Measurements from ENCODE around the gene XRCC2. TPM values are rescaled to one million over a fixed set of nuclear protein-coding genes. Genes with fewer than 3 reads are reported as not detected.
"Not testable (repeated sequence)": the region's sequence is repeated elsewhere in the genome, so short reads cannot be mapped to it uniquely, and the experiment has no call there.

XRCC2 gene
- polyA plus RNA-seq, 1 of the 3 experiments (the other 2 are of a cell fraction): 3.1 TPM

GRCh38 chr7:152633072-152633471 lies 42.9 kb downstream of the XRCC2 start:
- no peaks in the 10 kb centered on the region for H3F3A ChIP-seq (replicated peaks; ENCODE audit: insufficient read depth)
- no peak for TF ChIP-seq EP300 (IDR thresholded peaks at IDR 0.05; ENCODE audit: borderline replicate concordance in 1 of 2, low read depth in 1 of 2, low read length in 1 of 2)
- TF ChIP-seq MXI1 (IDR thresholded peaks at IDR 0.05; ENCODE audit: low read depth, low read length): no peak
- no peak for TF ChIP-seq RAD21 (IDR thresholded peaks at IDR 0.05; ENCODE audit: low read length)
- no peak for TF ChIP-seq TAF1 (IDR thresholded peaks at IDR 0.05; ENCODE audit: borderline replicate concordance, low read depth, low read length)
- H3K4me2 ChIP-seq: no peak overlapping the region
- H3K9me2 ChIP-seq: no peaks in the 10 kb centered on the region
- no peak for DNase-seq
- POLR2A ChIA-PET: no interaction called here
- H3K9me3 ChIP-seq: no peaks in the 10 kb centered on the region
- no peak overlapping the region for H2AFZ ChIP-seq (ENCODE audit: low read depth)
- no peaks in the 10 kb centered on the region for H3K36me3 ChIP-seq (replicated peaks in 1 of 2; ENCODE audit: control insufficient read depth in 1 of 2, insufficient read depth in 2 of 2, low read length in 1 of 2)
- no peaks in the 10 kb centered on the region for H3K27me3 ChIP-seq (ENCODE audit: insufficient read depth)
- no peaks in the 10 kb centered on the region for H3K4me1 ChIP-seq (ENCODE audit: control insufficient read depth in 1 of 2, insufficient read depth in 2 of 2, low read depth in 1 of 2, low read length in 1 of 2)
- CTCF ChIA-PET: no interaction called here
- H3K9ac ChIP-seq: no peak overlapping the region
- no peak overlapping the region for H3K4me3 ChIP-seq (ENCODE audit: low read depth in 2 of 2, low read length in 1 of 2)
- WGBS (ENCODE audit: low lambda C conversion rate): 80% methylated on average over 8 of the region's 8 CpGs
- H4K20me1 ChIP-seq (ENCODE audit: insufficient read depth): no peaks in the 10 kb centered on the region
- no peaks in the 10 kb centered on the region for H3K79me2 ChIP-seq (ENCODE audit: insufficient read depth)
- H3K27ac ChIP-seq (ENCODE audit: low read depth in 2 of 2, low read length in 1 of 2): no peak overlapping the region

GRCh38 chr7:152628772-152629171 lies 47.2 kb downstream of the XRCC2 start:
- POLR2A ChIA-PET, DNase-seq, CTCF ChIA-PET: not testable (repeated sequence)

GRCh38 chr7:152624228-152624627 lies 51.7 kb downstream of the XRCC2 start:
- Histone ChIP-seq H3K27me3 (ENCODE audit: insufficient read depth) (no peaks in the 10 kb centered on the region), H3K9me2 (no peaks in the 10 kb centered on the region), H4K20me1 (ENCODE audit: insufficient read depth) (no peaks in the 10 kb centered on the region), H3K9ac (no peak overlapping the region), H3K4me2 (no peak overlapping the region), H3K9me3 (no peaks in the 10 kb centered on the region), H3K79me2 (ENCODE audit: insufficient read depth) (no peaks in the 10 kb centered on the region), H3K4me3 (ENCODE audit: low read depth in 2 of 2, low read length in 1 of 2) (no peak overlapping the region), H3K27ac (ENCODE audit: low read depth in 2 of 2, low read length in 1 of 2) (no peak overlapping the region), H3K4me1 (ENCODE audit: control insufficient read depth in 1 of 2, insufficient read depth in 2 of 2, low read depth in 1 of 2, low read length in 1 of 2) (no peaks in the 10 kb centered on the region), H3F3A (replicated peaks; ENCODE audit: insufficient read depth) (no peaks in the 10 kb centered on the region), H2AFZ (ENCODE audit: low read depth) (no peak overlapping the region), H3K36me3 (replicated peaks in 1 of 2; ENCODE audit: control insufficient read depth in 1 of 2, insufficient read depth in 2 of 2, low read length in 1 of 2) (no peaks in the 10 kb centered on the region)
- DNase-seq: no peak
- 42% methylated on average over 5 of the region's 5 CpGs for WGBS (ENCODE audit: low lambda C conversion rate)
- TF ChIP-seq USF2 (IDR thresholded peaks at IDR 0.05; ENCODE audit: borderline replicate concordance, low read depth, low read length): no peak
- ChIA-PET POLR2A (no interaction called here), CTCF (interaction anchor here (1.3 kb wide), 1 partner anchor 11 kb away, joined by 4 read pairs; no protein-coding TSS in a partner anchor)

More at GRCh38 chr7:152628772-152629171, 47.2 kb downstream of the XRCC2 start:
- not testable (repeated sequence) for H4K20me1 ChIP-seq (ENCODE audit: insufficient read depth); H3K4me3 ChIP-seq (ENCODE audit: low read depth in 2 of 2, low read length in 1 of 2); H3K36me3 ChIP-seq (replicated peaks in 1 of 2; ENCODE audit: control insufficient read depth in 1 of 2, insufficient read depth in 2 of 2, low read length in 1 of 2); H3F3A ChIP-seq (replicated peaks; ENCODE audit: insufficient read depth); H2AFZ ChIP-seq (ENCODE audit: low read depth); H3K9me3 ChIP-seq; H3K4me2 ChIP-seq; H3K27ac ChIP-seq (ENCODE audit: low read depth in 2 of 2, low read length in 1 of 2); H3K4me1 ChIP-seq (ENCODE audit: control insufficient read depth in 1 of 2, insufficient read depth in 2 of 2, low read depth in 1 of 2, low read length in 1 of 2); H3K79me2 ChIP-seq (ENCODE audit: insufficient read depth); H3K9me2 ChIP-seq; H3K9ac ChIP-seq; H3K27me3 ChIP-seq (ENCODE audit: insufficient read depth)

GRCh38 chr7:152621426-152621825 lies 54.5 kb downstream of the XRCC2 start:
- H3K9me3 ChIP-seq: no peaks in the 10 kb centered on the region
- H3K27me3 ChIP-seq (ENCODE audit: insufficient read depth): no peaks in the 10 kb centered on the region
- no peak overlapping the region for H3K4me3 ChIP-seq (ENCODE audit: low read depth in 2 of 2, low read length in 1 of 2)
- H4K20me1 ChIP-seq (ENCODE audit: insufficient read depth): no peaks in the 10 kb centered on the region
- TF ChIP-seq TCF12 (IDR thresholded peaks at IDR 0.05) (no peak), NFIC (IDR thresholded peaks at IDR 0.05; ENCODE audit: borderline replicate concordance) (no peak), MAX (IDR thresholded peaks at IDR 0.05; ENCODE audit: low read depth) (no peak), GATA2 (CRISPR knock-in tag; IDR thresholded peaks at IDR 0.05) (no peak), EP300 (IDR thresholded peaks at IDR 0.05; ENCODE audit: borderline replicate concordance in 1 of 2, low read depth in 1 of 2, low read length in 1 of 2) (no peak), SIN3A (IDR thresholded peaks at IDR 0.05; ENCODE audit: borderline replicate concordance, low read depth, low read length) (no peak), NRF1 (IDR thresholded peaks at IDR 0.05; ENCODE audit: low read depth, low read length) (no peak), TAF1 (IDR thresholded peaks at IDR 0.05; ENCODE audit: borderline replicate concordance, low read depth, low read length) (no peak)
- H3K4me1 ChIP-seq (ENCODE audit: control insufficient read depth in 1 of 2, insufficient read depth in 2 of 2, low read depth in 1 of 2, low read length in 1 of 2): no peaks in the 10 kb centered on the region
- no peaks in the 10 kb centered on the region for H3K36me3 ChIP-seq (replicated peaks in 1 of 2; ENCODE audit: control insufficient read depth in 1 of 2, insufficient read depth in 2 of 2, low read length in 1 of 2)
- DNase-seq: no peak
- H3K27ac ChIP-seq (ENCODE audit: low read depth in 2 of 2, low read length in 1 of 2): no peak overlapping the region
- H3K9ac ChIP-seq: no peak overlapping the region
- ChIA-PET CTCF (no interaction called here), POLR2A (no interaction called here)
- WGBS (ENCODE audit: low lambda C conversion rate): 89% methylated on average over 1 of the region's 1 CpG
- no peaks in the 10 kb centered on the region for H3F3A ChIP-seq (replicated peaks; ENCODE audit: insufficient read depth)
- H3K4me2 ChIP-seq: no peak overlapping the region
- H3K9me2 ChIP-seq: no peaks in the 10 kb centered on the region
- no peak overlapping the region for H2AFZ ChIP-seq (ENCODE audit: low read depth)
- H3K79me2 ChIP-seq (ENCODE audit: insufficient read depth): no peaks in the 10 kb centered on the region

Measured in SK-N-SH (cell line).